ENCODE measurements around the gene EEF1G. TPM values are rescaled to one million over a fixed set of nuclear protein-coding genes. Genes with fewer than 3 reads are reported as not detected.
A peak's percentile ranks its signal among the peaks of the same experiment; 100 is the strongest.

The EEF1G gene
- total RNA-seq, 1 donor from 2014 or later, result 1,747 TPM

DNA sequence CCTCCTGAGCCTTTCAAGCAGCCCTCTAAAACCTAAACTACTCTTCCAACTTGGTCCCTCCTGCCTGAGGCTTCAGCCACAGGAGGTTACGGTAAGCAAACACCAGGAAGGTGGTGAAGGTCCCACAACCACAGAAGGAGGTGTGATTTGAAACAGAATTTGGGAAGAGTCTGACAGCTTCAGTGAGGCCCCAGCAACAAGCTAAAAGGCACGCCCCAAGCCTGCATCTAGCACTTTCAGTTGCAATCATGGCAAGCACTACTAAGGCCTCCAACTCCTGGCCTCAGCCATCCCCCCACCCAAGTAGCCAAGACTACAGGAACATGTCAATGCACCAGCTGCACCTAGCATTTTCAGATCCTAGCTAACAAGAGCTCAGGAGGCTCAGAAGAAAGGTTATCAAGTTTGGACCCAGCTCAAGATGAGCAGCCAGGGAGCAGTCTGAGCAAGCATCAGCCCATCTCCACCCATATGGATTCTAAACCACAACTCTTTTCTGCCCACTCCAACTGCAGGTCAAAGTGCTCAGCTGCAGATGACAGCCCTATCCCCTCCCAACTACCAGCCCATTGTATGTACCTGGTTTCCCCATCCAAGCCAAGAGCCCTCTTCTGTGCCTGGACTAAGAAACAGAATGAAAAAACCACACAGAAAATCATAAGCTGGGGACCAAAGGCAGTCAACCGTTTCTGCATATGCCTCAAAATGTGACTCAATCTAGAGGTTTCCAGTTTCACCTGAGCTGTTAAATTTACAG is 16.6 kb downstream of the EEF1G start:
- DNase-seq (ENCODE audit: low spot score in 2 of 2, unreplicated experiment in 2 of 2), result no peak
- TF ChIP-seq, protein P1, sequence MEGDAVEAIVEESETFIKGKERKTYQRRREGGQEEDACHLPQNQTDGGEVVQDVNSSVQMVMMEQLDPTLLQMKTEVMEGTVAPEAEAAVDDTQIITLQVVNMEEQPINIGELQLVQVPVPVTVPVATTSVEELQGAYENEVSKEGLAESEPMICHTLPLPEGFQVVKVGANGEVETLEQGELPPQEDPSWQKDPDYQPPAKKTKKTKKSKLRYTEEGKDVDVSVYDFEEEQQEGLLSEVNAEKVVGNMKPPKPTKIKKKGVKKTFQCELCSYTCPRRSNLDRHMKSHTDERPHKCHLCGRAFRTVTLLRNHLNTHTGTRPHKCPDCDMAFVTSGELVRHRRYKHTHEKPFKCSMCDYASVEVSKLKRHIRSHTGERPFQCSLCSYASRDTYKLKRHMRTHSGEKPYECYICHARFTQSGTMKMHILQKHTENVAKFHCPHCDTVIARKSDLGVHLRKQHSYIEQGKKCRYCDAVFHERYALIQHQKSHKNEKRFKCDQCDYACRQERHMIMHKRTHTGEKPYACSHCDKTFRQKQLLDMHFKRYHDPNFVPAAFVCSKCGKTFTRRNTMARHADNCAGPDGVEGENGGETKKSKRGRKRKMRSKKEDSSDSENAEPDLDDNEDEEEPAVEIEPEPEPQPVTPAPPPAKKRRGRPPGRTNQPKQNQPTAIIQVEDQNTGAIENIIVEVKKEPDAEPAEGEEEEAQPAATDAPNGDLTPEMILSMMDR (IDR thresholded peaks at IDR 0.05; ENCODE audit: unreplicated experiment), result no peak
- H3K9me3 Mint-ChIP-seq, result no peaks in the 10 kb centered on the region
- H3K36me3 Mint-ChIP-seq, result peaks cover 19% of the 10 kb centered on the region
- peaks cover 78% of the 10 kb centered on the region for H3K4me1 Mint-ChIP-seq
- H3K27me3 Mint-ChIP-seq (ENCODE audit: low read depth), result no peaks in the 10 kb centered on the region
- peak overlapping the region; percentile 95 for H3K27ac Mint-ChIP-seq
- H3K4me3 Mint-ChIP-seq, result no peak overlapping the region

DNA sequence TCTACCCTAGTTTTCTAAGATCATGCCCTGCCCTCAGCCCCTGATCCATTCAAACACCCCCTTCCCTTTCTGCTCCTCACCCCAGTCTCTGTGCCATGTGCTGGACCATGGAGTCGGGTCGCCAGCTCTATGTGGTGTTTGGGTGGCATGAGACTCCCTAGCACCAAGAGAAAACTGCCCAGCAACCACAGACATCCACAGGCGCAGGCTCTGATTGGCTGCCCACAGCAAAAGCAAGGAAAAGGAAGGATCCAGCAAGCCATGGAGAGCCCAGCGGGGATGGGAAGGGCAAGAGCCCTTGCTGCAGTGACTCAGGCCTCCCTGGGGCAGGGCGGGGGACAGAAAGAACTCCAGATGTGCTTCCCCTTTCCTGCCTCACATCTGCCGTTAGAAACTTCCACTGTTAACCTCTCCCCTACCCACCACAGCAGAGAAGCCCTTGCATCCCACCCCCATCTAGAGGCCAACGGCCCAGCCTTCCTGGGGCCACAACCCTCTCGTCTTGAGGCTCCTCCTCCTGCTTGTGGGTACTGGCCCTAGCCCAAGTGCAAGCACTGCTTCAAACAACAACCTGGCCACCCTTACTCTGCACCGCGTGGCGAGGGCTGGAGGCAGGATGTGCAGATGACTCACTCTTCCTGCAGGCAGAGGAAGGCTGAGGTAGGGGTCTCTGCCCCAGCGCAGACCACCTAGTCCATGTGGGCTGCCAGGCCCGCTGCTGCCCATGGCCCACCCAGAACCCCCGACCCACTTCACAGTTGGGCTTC is 17.4 kb downstream of the EEF1G start:
- H3K9me3 Mint-ChIP-seq, result no peaks in the 10 kb centered on the region
- no peaks in the 10 kb centered on the region for H3K27me3 Mint-ChIP-seq (ENCODE audit: low read depth)
- DNase-seq (ENCODE audit: low spot score in 2 of 2, unreplicated experiment in 2 of 2), result peak in 1 of 2 experiments; percentile 70
- TF ChIP-seq, protein P1 (IDR thresholded peaks at IDR 0.05; ENCODE audit: unreplicated experiment), result no peak
- H3K27ac Mint-ChIP-seq, result peak overlapping the region; percentile 95
- peaks cover 16% of the 10 kb centered on the region for H3K36me3 Mint-ChIP-seq
- H3K4me1 Mint-ChIP-seq, result peaks cover 79% of the 10 kb centered on the region
- H3K4me3 Mint-ChIP-seq, result peak overlapping the region; percentile 22

DNA sequence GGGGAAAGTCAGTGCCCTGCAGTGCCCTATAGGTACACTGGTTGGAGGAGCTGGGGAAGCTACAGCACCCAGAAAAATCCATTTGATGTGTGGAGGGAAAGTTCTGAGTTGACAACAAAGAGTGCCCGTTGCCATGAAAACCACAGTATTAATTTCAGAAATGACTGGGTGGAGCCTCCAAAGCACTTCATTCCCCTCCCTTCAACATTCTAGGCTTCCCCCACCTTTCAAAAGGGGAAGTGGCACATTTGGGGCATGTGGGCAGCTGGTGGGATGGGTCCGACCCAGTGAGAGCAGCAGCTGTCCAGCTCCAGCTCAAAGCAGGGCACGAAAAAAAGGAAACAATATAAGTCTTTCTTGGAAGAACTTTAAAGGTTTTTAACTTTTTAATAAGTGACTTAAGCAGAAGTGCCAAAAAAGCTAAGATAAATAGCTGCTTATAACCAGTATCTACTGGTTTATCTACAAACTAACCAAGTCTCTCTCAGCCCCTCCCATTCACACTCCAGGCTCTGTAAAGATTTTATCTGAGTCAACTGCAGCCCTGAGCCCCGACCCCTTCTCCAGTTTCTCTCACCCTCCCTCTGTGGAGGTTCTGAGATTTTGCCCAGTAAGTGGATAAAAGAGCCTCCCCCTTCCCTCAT is 18.1 kb downstream of the EEF1G start:
- H3K4me3 Mint-ChIP-seq, result peak overlapping the region; percentile 22
- peaks cover 77% of the 10 kb centered on the region for H3K4me1 Mint-ChIP-seq
- no peaks in the 10 kb centered on the region for H3K9me3 Mint-ChIP-seq
- DNase-seq (ENCODE audit: low spot score in 2 of 2, unreplicated experiment in 2 of 2), result no peak
- H3K36me3 Mint-ChIP-seq, result peaks cover 16% of the 10 kb centered on the region
- peak overlapping the region; percentile 95 for H3K27ac Mint-ChIP-seq
- H3K27me3 Mint-ChIP-seq (ENCODE audit: low read depth), result no peaks in the 10 kb centered on the region
- TF ChIP-seq, protein P1 (IDR thresholded peaks at IDR 0.05; ENCODE audit: unreplicated experiment), result no peak

DNA sequence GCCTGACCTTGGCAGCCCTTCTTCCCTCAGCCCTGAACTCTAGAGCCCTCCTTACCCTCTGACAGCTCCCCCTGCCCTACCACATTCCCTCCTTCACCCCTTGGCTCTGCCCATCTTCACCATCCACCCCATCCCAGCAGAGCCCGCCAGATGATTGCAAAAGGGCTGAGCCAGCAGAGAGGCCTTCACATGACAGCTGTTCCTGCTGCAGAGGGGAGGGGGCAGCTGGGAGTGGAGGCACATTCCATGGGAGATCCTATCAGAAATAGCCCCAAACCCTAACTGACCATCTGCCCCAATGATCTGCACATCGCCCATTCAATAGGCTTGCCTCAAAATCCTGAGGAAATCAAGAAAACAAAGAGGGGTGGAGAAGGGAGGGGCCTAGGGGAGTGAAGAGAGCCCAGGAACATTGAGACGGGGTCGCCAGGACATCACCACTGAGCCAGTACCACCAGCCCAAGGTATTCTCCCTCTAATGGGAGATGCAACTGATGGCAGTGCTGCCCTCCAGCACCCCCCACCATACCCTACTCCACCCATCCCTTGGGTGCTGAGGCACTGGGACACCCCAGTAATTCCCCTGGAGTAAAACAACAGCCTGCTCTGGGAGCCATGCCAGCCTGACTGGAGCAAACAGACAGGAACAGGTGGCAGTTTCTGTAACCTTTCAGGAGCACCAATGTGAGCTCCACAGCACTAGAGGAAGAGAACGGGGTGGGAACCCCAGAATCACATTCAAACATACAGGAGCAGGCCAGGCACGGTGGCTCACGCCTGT is 19.1 kb downstream of the EEF1G start:
- TF ChIP-seq, protein P1 (IDR thresholded peaks at IDR 0.05; ENCODE audit: unreplicated experiment), result no peak
- Mint-ChIP-seq H3K27ac (peak overlapping the region; percentile 99), H3K27me3 (ENCODE audit: low read depth) (no peaks in the 10 kb centered on the region), H3K4me3 (no peak overlapping the region), H3K9me3 (no peaks in the 10 kb centered on the region), H3K36me3 (peaks cover 9% of the 10 kb centered on the region), H3K4me1 (peaks cover 73% of the 10 kb centered on the region)
- DNase-seq (ENCODE audit: low spot score in 2 of 2, unreplicated experiment in 2 of 2), result no peak

DNA sequence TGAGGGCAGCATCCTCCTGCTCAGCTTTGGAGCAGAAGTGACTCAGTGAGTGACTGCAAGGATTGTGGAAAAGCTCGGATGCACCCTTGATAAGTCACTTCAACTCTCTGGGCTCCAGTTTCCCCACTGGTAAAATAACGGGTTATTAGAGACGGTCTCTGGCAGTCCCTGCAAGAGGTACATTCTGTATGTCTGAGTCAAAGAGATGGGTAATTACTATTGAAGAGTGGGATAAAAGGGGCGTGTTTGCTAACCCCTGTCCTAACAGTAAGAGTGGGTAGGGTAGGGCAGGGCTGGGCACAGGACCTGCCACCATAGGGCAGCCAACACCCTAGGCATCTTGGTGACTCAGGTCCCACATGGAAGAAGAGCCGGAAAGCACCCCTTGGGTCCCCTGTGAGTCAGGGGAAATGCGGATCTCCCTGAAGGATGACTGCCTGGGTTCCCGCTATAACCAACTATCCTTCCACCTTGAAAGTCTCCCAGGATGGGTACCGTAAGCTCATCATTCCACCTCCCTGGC is 19.8 kb downstream of the EEF1G start:
- H3K27ac Mint-ChIP-seq, result peak overlapping the region; percentile 99
- H3K4me1 Mint-ChIP-seq, result peaks cover 72% of the 10 kb centered on the region
- H3K36me3 Mint-ChIP-seq, result peaks cover 3% of the 10 kb centered on the region
- no peaks in the 10 kb centered on the region for H3K9me3 Mint-ChIP-seq
- H3K27me3 Mint-ChIP-seq (ENCODE audit: low read depth), result no peaks in the 10 kb centered on the region
- no peak for DNase-seq (ENCODE audit: low spot score in 2 of 2, unreplicated experiment in 2 of 2)
- H3K4me3 Mint-ChIP-seq, result no peak overlapping the region
- TF ChIP-seq, protein P1 (IDR thresholded peaks at IDR 0.05; ENCODE audit: unreplicated experiment), result no peak

Measured in mesothelial cell of epicardium (in vitro differentiated cells).